PC-3 (cell line): ENCODE data around the gene EPHA1.

ENCODE experiments used
- CTCF ChIP-seq: fragments of 300-600 bp; sonication (generic); conservative IDR thresholded peaks from 2 replicates; pipeline ENCODE4 v1.5.1; 2017; ENCODE audit warnings: antibody characterized with exemption, low read depth, mild to moderate bottlenecking, low read length
- EZH2 ChIP-seq: fragments of 300-600 bp; sonication (generic); IDR thresholded peaks from one replicate; pipeline ENCODE4 v1.6.1; 2017; ENCODE audit warnings: antibody characterized with exemption, mild to moderate bottlenecking, low read length; ENCODE audit not compliant: unreplicated experiment
- EZH2phosphoT487 ChIP-seq: fragments of 300-600 bp; sonication (generic); IDR thresholded peaks from 2 replicates; pipeline ENCODE4 v1.6.1; 2018; ENCODE audit warnings: mild to moderate bottlenecking, antibody characterized with exemption, low read length, borderline replicate concordance

DNA sequence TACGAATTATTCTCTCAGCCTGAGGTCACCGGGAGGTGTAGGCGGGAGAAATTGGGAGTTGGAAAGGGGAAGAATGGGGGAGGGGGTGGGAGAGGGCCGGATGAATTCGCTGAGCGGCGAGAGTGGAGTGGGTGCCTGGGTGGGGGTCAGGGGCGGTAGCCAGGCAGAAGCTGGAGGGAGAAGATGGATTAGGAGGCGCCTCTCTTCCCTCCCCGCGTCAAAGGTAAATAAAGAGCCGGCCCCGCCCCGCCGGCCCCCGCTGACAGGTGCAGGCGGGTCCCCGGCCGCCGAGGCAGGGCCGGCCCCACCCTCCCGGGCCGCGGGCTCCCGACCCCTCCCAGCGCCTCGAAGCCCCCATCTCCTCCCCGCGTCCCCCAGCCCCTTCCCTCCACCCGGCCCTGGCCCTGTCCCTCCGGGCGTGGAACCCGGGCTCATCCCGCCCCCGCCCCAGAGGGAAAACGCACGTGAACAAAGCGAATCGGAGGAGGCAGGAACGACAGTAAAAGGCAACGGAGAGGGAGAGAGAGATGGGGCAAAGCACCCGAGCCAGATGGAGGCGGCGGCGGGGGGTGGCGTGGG, 47.0 kb downstream of the EPHA1 start:
- TF ChIP-seq EZH2phosphoT487 (no peak), CTCF (no peak), EZH2 (no peak)
